Trophoblast cell (in vitro differentiated cells and primary cell): ENCODE measurements around the gene ITGA1.

Source experiments
- DNase-seq, 2 donors: peaks; one replicate each; pipeline ENCODE4 v3.0.0-alpha.2; 2016
- H2AFZ ChIP-seq: 2 replicates; pipeline ENCODE4 v1.6.1; 2013; ENCODE audit warnings: low read length, moderate library complexity, mild to moderate bottlenecking; ENCODE audit not compliant: insufficient read depth, poor library complexity
- H2AK5ac ChIP-seq: 2 replicates; pipeline ENCODE4 v1.6.1; 2013; ENCODE audit warnings: mild to moderate bottlenecking, low read length
- H2BK120ac ChIP-seq: 2 replicates; pipeline ENCODE4 v1.6.1; 2013; ENCODE audit warnings: low read length, mild to moderate bottlenecking, moderate library complexity; ENCODE audit not compliant: insufficient read depth, poor library complexity
- H2BK12ac ChIP-seq: 2 replicates; pipeline ENCODE4 v1.6.1; 2013; ENCODE audit warnings: mild to moderate bottlenecking, low read length, moderate library complexity
- H2BK5ac ChIP-seq: 2 replicates; pipeline ENCODE4 v1.6.1; 2013; ENCODE audit warnings: low read length, low read depth, moderate library complexity, mild to moderate bottlenecking; ENCODE audit not compliant: poor library complexity
- H3K14ac ChIP-seq: 2 replicates; pipeline ENCODE4 v1.6.1; 2013; ENCODE audit warnings: mild to moderate bottlenecking, low read length
- H3K18ac ChIP-seq: 2 replicates; pipeline ENCODE4 v1.6.1; 2013; ENCODE audit warnings: mild to moderate bottlenecking, low read length
- H3K23ac ChIP-seq: 2 replicates; pipeline ENCODE4 v1.6.1; 2013; ENCODE audit warnings: low read length
- H3K27ac ChIP-seq: 2 replicates; pipeline ENCODE4 v1.5.1; 2013; ENCODE audit warnings: low read depth, mild to moderate bottlenecking, inconsistent platforms, low read length, moderate library complexity
- H3K27me3 ChIP-seq: 2 replicates; pipeline ENCODE4 v1.6.1; 2013; ENCODE audit warnings: inconsistent platforms, mild to moderate bottlenecking, low read length, moderate library complexity; ENCODE audit not compliant: insufficient read depth
- H3K36me3 ChIP-seq, 2 experiments: 1 replicate in 1 of 2; 2 replicates in 1 of 2; pipeline ENCODE4 v1.6.1; 2013; ENCODE audit warnings: low read length in 2 of 2, mild to moderate bottlenecking in 2 of 2, moderate library complexity in 1 of 2; ENCODE audit not compliant: insufficient read depth in 2 of 2, control insufficient read depth in 1 of 2
- H3K4ac ChIP-seq: 2 replicates; pipeline ENCODE4 v1.6.1; 2013; ENCODE audit warnings: low read depth, mild to moderate bottlenecking, low read length, moderate library complexity
- H3K4me1 ChIP-seq, 2 experiments: 1 replicate in 1 of 2; 2 replicates in 1 of 2; pipeline ENCODE4 v1.6.1; 2013; ENCODE audit warnings: low read length in 2 of 2, mild to moderate bottlenecking in 2 of 2, moderate library complexity in 1 of 2; ENCODE audit not compliant: insufficient read depth in 2 of 2, control insufficient read depth in 1 of 2
- H3K4me2 ChIP-seq: 2 replicates; pipeline ENCODE4 v1.6.1; 2013; ENCODE audit warnings: inconsistent platforms, mild to moderate bottlenecking, low read length, moderate library complexity
- H3K4me3 ChIP-seq: 2 replicates; pipeline ENCODE4 v1.5.1; 2013; ENCODE audit warnings: mild to moderate bottlenecking, low read depth, low read length, inconsistent platforms
- H3K79me1 ChIP-seq: one replicate; pipeline ENCODE4 v1.6.1; 2013; ENCODE audit warnings: low read length
- H3K79me2 ChIP-seq: 2 replicates; pipeline ENCODE4 v1.6.1; 2013; ENCODE audit warnings: low read length, mild to moderate bottlenecking; ENCODE audit not compliant: control insufficient read depth, insufficient read depth, poor library complexity
- H3K9ac ChIP-seq: 2 replicates; pipeline ENCODE4 v1.6.1; 2013; ENCODE audit warnings: mild to moderate bottlenecking, low read length
- H3K9me3 ChIP-seq: 2 replicates; pipeline ENCODE4 v1.6.1; 2013; ENCODE audit warnings: low read depth, mild to moderate bottlenecking, control low read depth, inconsistent platforms, low read length; ENCODE audit not compliant: insufficient read depth
- H4K12ac ChIP-seq: 2 replicates; pipeline ENCODE4 v1.6.1; 2013; ENCODE audit warnings: low read depth, mild to moderate bottlenecking, low read length, moderate library complexity
- H4K8ac ChIP-seq: 2 replicates; pipeline ENCODE4 v1.6.1; 2013; ENCODE audit warnings: low read depth, mild to moderate bottlenecking, low read length, moderate library complexity
- H4K91ac ChIP-seq: one replicate; pipeline ENCODE4 v1.6.1; 2013; ENCODE audit warnings: low read depth, mild to moderate bottlenecking, low read length, moderate library complexity
- WGBS: extraction: QIAGEN DNeasy Blood & Tissue Kit; methylation state at CpG from one replicate; pipeline ENCODE4 v1.1.7; 2013; ENCODE audit warnings: missing lambda C conversion rate; ENCODE audit not compliant: insufficient read length, insufficient coverage; ENCODE audit errors: extremely low coverage; 5-methylcytosine and 5-hydroxymethylcytosine counted together

ITGA1 gene

GRCh38 chr5:52952483-52952882, 164.8 kb downstream of the ITGA1 start:
- Histone ChIP-seq H3K79me2 (no peaks in the 10 kb centered on the region), H3K9ac (no peak overlapping the region), H3K4me2 (no peak overlapping the region), H3K4me3 (no peak overlapping the region), H2BK12ac (no peak overlapping the region), H3K9me3 (no peaks in the 10 kb centered on the region), H3K27ac (no peak overlapping the region), H2AK5ac (no peak overlapping the region), H3K27me3 (no peaks in the 10 kb centered on the region), H4K91ac (no peak overlapping the region), H3K79me1 (no peaks in the 10 kb centered on the region), H4K12ac (no peak overlapping the region), H2BK120ac (no peak overlapping the region), H3K18ac (no peak overlapping the region), H2AFZ (no peak overlapping the region), H3K36me3 (no peaks in the 10 kb centered on the region), H3K4ac (no peak overlapping the region), H4K8ac (no peak overlapping the region), H2BK5ac (no peak overlapping the region), H3K23ac (no peak overlapping the region), H3K14ac (no peak overlapping the region), H3K4me1 (no peaks in the 10 kb centered on the region)
- WGBS, result no CpG with 5 or more reads among the region's 1 CpG
- no peak for DNase-seq

DNA sequence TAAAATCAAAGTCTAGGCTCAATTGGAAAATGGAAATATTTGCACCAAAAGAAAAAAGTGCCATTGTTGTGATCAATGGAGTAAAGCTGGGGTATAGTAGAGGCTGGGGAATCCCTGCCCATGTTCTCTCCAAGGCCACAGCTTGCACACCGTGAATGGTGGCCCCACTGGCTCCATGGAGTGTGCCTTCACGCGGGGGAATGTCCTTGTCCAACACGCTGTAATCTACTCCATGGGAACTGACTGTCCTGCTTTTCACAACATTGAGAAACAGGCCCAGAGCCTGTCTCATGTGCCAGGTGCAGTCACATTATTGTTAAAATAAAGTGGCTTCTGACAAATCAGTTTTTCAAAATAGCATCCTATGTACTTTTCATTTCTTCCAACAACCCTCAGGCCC, 168.3 kb downstream of the ITGA1 start:
- Histone ChIP-seq H3K9ac (no peak overlapping the region), H3K27ac (no peak overlapping the region), H3K79me2 (no peaks in the 10 kb centered on the region), H3K14ac (no peak overlapping the region), H3K4me1 (no peaks in the 10 kb centered on the region), H3K23ac (no peak overlapping the region), H3K9me3 (no peaks in the 10 kb centered on the region), H3K4me3 (no peak overlapping the region), H3K18ac (no peak overlapping the region), H3K27me3 (no peaks in the 10 kb centered on the region), H3K4ac (no peak overlapping the region), H4K12ac (no peak overlapping the region), H3K4me2 (no peak overlapping the region), H4K8ac (no peak overlapping the region), H2BK5ac (no peak overlapping the region), H2BK12ac (no peak overlapping the region), H2AK5ac (no peak overlapping the region), H3K79me1 (no peaks in the 10 kb centered on the region), H2BK120ac (no peak overlapping the region), H3K36me3 (no peaks in the 10 kb centered on the region), H2AFZ (no peak overlapping the region), H4K91ac (no peak overlapping the region)
- no peak for DNase-seq
- WGBS, result no CpG with 5 or more reads among the region's 4 CpGs

DNA sequence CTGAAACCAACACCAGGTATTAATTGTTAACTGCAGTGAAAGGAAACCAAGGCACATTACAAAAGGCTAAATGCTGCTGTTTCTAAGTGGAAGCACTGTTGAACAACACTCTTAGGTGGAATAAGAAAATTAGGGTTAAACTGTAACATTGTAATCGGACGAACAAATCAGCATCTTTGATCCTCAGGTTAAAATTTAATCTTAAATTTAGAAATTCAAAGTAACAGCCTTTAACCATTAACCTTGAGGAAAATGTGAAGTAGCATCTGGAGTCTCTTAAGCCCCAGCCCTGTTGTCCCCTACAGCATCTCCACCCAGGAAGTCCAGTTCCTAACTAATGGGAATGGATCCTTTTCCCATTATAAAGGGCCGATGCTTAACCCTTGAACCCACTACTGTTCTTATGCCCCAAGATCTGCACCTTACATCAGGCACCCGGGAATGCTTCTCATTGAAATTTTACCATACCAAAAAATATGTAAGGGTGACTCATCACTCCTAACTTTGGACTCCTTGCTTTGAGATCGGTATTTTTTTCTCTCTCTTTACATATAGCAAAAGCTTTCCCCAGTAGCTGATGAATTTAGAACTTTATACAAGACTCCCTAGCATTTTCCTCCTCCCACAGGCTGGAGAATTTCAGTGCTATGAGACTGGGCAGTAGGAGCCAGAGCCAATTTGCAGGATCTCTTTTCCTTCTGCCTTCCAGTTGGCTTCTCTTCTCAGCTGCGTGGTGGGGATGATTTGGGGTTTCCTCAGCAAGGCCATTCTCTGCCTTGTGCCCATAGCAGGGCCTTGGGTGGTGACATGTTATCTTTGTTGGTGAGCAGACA, 169.4 kb downstream of the ITGA1 start:
- no peak overlapping the region for H3K18ac ChIP-seq
- H3K27ac ChIP-seq, result no peak overlapping the region
- no peaks in the 10 kb centered on the region for H3K36me3 ChIP-seq
- H4K8ac ChIP-seq, result no peak overlapping the region
- no peak overlapping the region for H4K91ac ChIP-seq
- H3K4me2 ChIP-seq, result no peak overlapping the region
- no peak overlapping the region for H3K4me3 ChIP-seq
- no peaks in the 10 kb centered on the region for H3K4me1 ChIP-seq
- no peaks in the 10 kb centered on the region for H3K79me2 ChIP-seq
- no peak overlapping the region for H3K4ac ChIP-seq
- no peak overlapping the region for H2BK12ac ChIP-seq
- H2AK5ac ChIP-seq, result no peak overlapping the region
- H2BK120ac ChIP-seq, result no peak overlapping the region
- no peak overlapping the region for H3K14ac ChIP-seq
- H3K23ac ChIP-seq, result no peak overlapping the region
- WGBS, result no CpG with 5 or more reads among the region's 6 CpGs
- H3K79me1 ChIP-seq, result no peaks in the 10 kb centered on the region
- no peak overlapping the region for H2BK5ac ChIP-seq
- no peak overlapping the region for H4K12ac ChIP-seq
- H3K9ac ChIP-seq, result no peak overlapping the region
- H3K27me3 ChIP-seq, result no peaks in the 10 kb centered on the region
- H2AFZ ChIP-seq, result no peak overlapping the region
- no peak for DNase-seq
- no peaks in the 10 kb centered on the region for H3K9me3 ChIP-seq

DNA sequence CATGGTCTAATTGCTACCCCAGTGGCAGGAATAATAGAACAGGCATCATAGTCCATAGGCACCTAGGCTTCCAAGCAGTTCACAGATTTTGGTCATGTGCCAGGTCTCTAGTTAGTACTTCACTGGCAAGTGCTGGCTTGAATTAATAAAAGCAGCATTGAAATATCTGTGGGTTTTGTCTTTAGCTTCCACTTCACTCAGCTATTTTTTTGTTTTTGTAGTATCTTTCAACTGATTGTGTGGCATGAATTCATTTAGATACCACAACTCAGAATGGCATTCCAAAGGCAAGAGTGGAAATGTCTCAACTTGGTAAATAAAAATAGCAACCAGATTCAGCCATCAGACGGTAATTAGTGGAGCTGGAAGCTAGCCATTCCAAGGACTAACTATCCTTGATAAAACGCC, 173.6 kb downstream of the ITGA1 start:
- no peak overlapping the region for H4K91ac ChIP-seq
- H3K4me3 ChIP-seq, result no peak overlapping the region
- H2BK5ac ChIP-seq, result no peak overlapping the region
- H4K12ac ChIP-seq, result no peak overlapping the region
- H3K18ac ChIP-seq, result no peak overlapping the region
- no CpG with 5 or more reads among the region's 2 CpGs for WGBS
- peaks cover 4% of the 10 kb centered on the region for H3K79me1 ChIP-seq
- H3K23ac ChIP-seq, result no peak overlapping the region
- H3K14ac ChIP-seq, result no peak overlapping the region
- H2AFZ ChIP-seq, result no peak overlapping the region
- H3K36me3 ChIP-seq, result no peaks in the 10 kb centered on the region
- peak overlapping the region; percentile 35 for H2AK5ac ChIP-seq
- peak overlapping the region; percentile 36 for H2BK12ac ChIP-seq
- peak overlapping the region; percentile 11 for H2BK120ac ChIP-seq
- H3K4me1 ChIP-seq, result peaks cover 0 to 2% of the 10 kb centered on the region in 2 experiments
- H3K9me3 ChIP-seq, result no peaks in the 10 kb centered on the region
- H3K79me2 ChIP-seq, result no peaks in the 10 kb centered on the region
- H3K9ac ChIP-seq, result no peak overlapping the region
- no peak overlapping the region for H3K27ac ChIP-seq
- no peak overlapping the region for H3K4me2 ChIP-seq
- no peaks in the 10 kb centered on the region for H3K27me3 ChIP-seq
- peak in 1 of 2 donors; percentile 28 for DNase-seq
- no peak overlapping the region for H4K8ac ChIP-seq
- no peak overlapping the region for H3K4ac ChIP-seq
